NCI-H2196 (cell line): ENCODE data around the gene CLIC5.

ENCODE experiments used
- DNase-seq: peaks from one replicate; lab custom pipeline; 2025; ENCODE audit not compliant: unreplicated experiment; lab: John Stamatoyannopoulos, UW

CLIC5 gene

GRCh38 chr6:45966797-45967196 lies 48.9 kb downstream of the CLIC5 start:
- DNase-seq = no peak

DNA sequence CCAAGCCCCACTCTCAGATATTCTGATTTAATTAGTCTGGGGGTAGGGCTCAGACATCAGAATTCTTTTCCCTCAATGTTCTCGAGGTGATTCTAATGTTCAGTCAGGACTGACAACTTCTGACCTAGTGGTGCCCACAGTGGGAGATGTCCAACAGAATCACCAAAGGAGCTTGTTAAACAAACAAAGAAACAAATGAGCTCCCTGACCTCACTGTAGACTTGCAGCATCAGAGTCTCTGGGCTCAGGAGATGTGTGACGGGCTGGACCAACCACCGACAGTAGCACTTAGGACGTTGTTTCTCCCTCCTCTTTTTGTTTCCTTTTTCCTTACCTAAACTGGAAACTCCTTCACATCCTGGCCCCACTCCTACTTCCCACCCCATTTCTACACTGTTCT lies 49.3 kb downstream of the CLIC5 start:
- DNase-seq = no peak

GRCh38 chr6:45965792-45966191 lies 49.9 kb downstream of the CLIC5 start:
- no peak for DNase-seq

- DNase-seq = no peak
Observed at GRCh38 chr6:45965007-45965406, 50.7 kb downstream of the CLIC5 start.

DNA sequence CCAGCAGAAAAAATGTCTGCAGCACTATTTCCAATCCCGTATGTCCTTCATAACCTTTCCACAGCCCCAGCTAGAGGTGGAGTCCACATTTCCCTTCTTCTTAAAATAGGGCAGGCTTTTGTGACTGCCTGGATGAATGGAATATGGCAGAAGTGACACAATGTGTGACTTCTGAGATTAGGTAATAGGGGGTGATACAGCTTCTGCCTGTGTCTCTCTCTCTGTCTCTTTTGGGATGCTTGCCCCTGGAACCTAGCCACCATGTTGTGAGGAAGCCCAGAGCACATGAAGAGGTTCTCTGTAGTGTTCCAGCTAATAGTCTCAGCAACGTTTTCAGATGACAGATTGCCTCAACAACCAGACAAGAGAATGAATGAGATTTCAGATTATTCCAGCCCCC lies 51.4 kb downstream of the CLIC5 start:
- no peak for DNase-seq

DNA sequence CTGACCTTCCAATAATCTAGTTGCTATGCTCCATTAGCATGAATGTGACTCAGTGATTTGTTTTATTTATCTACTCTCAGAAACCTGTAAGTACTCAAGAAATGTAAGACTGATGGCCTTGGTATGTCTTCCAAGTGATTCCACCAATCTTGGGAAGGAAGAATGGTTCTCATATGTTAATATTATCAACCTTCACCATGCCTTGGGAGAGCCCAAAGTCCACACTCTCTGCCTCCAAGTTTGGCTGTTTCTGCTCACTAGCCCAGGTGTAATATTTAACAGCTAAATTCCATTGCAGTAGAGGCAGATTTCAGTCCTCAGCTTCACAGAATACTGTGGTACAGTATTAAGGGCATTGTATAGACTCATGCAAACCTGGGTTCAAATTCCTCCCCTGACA lies 51.8 kb downstream of the CLIC5 start:
- no peak for DNase-seq

GRCh38 chr6:45961125-45961524 lies 54.5 kb downstream of the CLIC5 start:
- DNase-seq = no peak

- no peak for DNase-seq
Observed at GRCh38 chr6:45959534-45960145, 56.0 kb downstream of the CLIC5 start.

DNA sequence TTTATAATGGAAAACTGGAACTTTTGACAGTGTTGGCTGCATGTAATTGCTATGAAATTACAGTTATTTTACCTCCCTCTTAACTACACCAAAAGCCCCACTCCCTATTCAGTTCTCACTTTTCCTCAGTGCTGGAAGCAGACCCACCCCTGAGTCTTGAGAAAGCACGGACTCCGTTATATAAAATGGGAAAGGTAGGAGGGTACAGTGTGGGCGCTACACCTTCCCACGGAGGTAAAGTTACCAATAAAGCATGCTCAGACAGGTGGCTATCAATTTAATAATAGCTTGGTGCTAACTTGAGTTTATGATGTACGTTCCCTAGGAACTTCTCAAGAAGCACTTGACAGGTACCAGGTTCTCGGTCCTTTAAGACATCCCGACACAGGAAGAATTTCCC lies 59.0 kb downstream of the CLIC5 start:
- no peak for DNase-seq

DNA sequence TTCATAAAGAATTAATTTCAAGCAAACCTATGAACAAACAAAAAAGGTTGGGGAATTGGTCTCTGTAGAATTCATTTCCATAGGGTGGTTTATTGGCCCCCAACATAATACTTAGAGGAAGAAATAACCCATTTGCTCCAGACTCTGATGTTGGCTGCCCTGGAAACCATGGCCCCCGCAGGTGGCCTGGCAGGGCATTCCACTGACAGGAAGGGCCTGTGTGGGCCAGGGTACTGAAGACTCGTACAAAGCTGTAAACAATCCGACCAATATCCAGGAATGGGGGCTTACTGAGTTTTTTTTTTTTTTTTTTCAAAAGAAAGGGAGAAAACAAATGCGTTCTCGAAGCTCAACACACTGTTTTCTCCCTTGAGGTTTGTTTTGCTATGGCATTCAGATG lies 59.5 kb downstream of the CLIC5 start:
- DNase-seq = no peak

DNA sequence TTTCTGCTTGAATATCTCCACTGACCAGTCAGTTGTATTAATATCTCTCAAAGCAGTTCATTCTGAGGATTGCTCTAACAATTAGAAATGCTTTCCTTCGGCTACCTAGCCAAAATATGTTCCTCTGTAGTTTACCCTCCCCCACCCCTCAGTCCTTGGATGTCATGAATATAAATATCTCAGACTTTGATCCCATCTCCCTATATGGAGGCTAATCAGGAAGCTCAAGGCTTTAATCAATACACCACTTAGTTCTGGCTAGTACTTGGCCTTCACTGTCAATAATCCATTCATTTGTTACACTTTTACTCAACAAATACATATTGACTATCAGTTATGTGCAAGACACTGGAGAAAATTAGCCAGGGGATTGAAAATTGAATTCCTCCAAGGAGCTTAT lies 60.1 kb downstream of the CLIC5 start:
- no peak for DNase-seq

GRCh38 chr6:45952546-45952945 lies 63.1 kb downstream of the CLIC5 start:
- no peak for DNase-seq

- no peak for DNase-seq
Observed at GRCh38 chr6:45952168-45952529, 63.5 kb downstream of the CLIC5 start.

- no peak for DNase-seq
Observed at GRCh38 chr6:45951321-45952167, 64.1 kb downstream of the CLIC5 start.

GRCh38 chr6:45949256-45949655 lies 66.4 kb downstream of the CLIC5 start:
- DNase-seq = no peak

DNA sequence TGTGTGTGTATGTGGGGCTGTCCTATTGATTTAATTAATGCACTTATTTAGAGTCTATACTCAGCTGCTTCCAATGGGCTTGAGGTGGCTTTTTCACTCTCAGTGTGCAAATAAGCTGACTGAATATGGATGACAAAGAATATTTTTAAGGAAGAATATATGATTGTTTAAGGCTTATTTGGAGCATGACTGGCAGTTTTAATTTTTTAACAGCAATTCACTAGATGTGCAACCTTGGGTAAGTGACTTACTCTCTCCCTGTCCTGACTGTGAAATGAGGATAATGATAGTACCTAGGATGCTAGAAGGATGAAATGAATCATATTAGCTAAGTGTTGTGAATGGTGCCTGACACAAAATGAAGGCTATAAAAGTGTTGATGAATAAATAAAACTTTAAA lies 67.9 kb downstream of the CLIC5 start:
- no peak for DNase-seq

DNA sequence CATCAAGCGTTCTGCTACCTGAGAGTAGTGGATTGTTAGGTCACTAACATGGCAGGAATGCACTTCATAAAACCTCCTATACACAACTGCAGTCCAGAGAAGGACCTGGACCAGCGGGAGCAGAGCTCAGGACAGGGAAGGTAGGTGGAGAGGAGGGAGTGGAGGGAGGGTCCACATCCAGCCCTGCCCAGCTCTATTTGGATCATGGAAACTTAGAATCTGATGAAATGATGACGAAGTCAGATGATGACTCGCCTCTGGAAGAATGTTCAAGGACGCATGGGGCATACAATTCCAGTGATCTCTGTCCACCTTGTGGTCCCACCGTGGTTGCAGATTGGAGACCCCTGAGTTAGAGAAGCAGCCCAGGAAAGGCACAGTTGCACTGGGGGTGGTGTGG lies 68.8 kb downstream of the CLIC5 start:
- no peak for DNase-seq

- no peak for DNase-seq
Observed at GRCh38 chr6:45946352-45946751, 69.3 kb downstream of the CLIC5 start.

- DNase-seq = no peak
Observed at GRCh38 chr6:45942953-45943352, 72.7 kb downstream of the CLIC5 start.

DNA sequence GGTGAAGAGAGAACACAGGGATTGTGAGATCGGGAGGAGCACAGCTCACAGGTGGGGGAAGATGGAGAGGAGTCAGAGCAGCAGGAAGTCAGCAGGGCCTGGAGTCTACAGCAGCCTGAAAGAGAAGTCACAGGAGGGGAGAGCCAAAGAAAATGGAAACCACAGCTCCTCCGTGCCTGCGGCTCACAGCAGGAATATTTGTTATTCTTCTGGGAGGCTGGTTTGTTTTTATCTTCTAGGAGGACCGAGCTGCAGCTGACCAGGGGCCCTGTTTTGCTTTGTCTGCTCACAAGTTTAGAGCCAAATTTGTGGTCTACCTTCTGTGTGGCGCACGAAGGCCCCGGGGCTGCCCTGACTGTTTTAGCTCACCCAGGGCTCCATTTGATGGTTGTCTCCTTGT lies 81.8 kb downstream of the CLIC5 start:
- DNase-seq = no peak

DNA sequence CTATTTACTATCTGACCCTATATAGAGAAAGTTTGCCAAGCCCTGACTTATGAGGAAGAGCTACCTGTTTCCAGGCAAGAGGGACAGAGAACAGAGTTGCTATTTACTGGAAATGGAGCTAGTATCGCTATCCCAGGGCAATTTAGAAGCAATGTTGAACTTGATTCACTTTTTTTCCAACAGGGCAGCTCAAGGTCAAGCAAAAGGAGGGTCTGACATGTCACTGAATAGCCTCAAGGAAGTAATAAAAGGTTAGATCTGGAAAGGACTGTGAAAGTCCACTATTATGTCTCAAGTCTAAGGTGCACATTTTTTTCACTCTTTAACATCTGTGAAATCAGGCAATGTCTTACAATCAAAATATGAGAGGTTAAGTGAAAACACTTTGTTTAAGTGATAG lies 84.4 kb downstream of the CLIC5 start:
- DNase-seq = no peak

GRCh38 chr6:45930420-45931040 lies 85.1 kb downstream of the CLIC5 start:
- peak; percentile 42 for DNase-seq
